Heart right ventricle (tissue), 16 donors: ENCODE measurements around the gene UQCC5. TPM values are rescaled to one million over a fixed set of nuclear protein-coding genes. Genes with fewer than 3 reads are reported as not detected.

Experiments
- ATAC-seq, 8 donors: fragments of 200-7000 bp; cut with Tn5 transposase; one replicate each; pipeline ENCODE4 v1.9.1; 2020; ENCODE audit warnings: mild to moderate bottlenecking in 8 of 8, moderate library complexity in 8 of 8, moderate number of reproducible peaks in 1 of 8
- DNase-seq, 2 donors: peaks; one replicate each; pipeline ENCODE4 v3.0.0-alpha.2; 2020
- H3K27ac ChIP-seq, 10 donors: fragments of 200-600 bp; sonication (generic) in 2 of 10; one replicate each; pipeline versions ENCODE4 v1.5.0 to v1.8.0; 2020 to 2022; ENCODE audit warnings: mild to moderate bottlenecking in 3 of 10
- H3K27me3 ChIP-seq, 7 donors: fragments of 200-600 bp; one replicate each; pipeline ENCODE4 v1.8.0; 2021 to 2022; ENCODE audit warnings: mild to moderate bottlenecking in 2 of 7
- H3K36me3 ChIP-seq, 9 donors: fragments of 200-600 bp; sonication (generic) in 1 of 9; one replicate each; pipeline versions ENCODE4 v1.5.0 to v1.8.0; 2020 to 2022; ENCODE audit warnings: mild to moderate bottlenecking in 2 of 9
- H3K4me1 ChIP-seq, 9 donors: fragments of 200-600 bp; sonication (generic) in 1 of 9; one replicate each; pipeline versions ENCODE4 v1.5.0 to v1.8.0; 2020 to 2022; ENCODE audit warnings: mild to moderate bottlenecking in 4 of 9
- H3K4me3 ChIP-seq, 10 donors: fragments of 200-600 bp; sonication (generic) in 2 of 10; one replicate each; pipeline versions ENCODE4 v1.5.0 to v1.8.0; 2020 to 2022; ENCODE audit warnings: mild to moderate bottlenecking in 7 of 10, moderate library complexity in 2 of 10
- H3K9me3 ChIP-seq, 11 donors: fragments of 200-600 bp in 10 of 11; sonication (generic) in 2 of 11; one replicate each; pipeline versions ENCODE4 v1.5.0 to v1.8.0; 2013 to 2022; ENCODE audit warnings: mild to moderate bottlenecking in 2 of 11, control low read depth in 1 of 11, moderate library complexity in 1 of 11
- CTCF ChIP-seq, 9 donors: fragments of 200-600 bp; sonication (generic) in 2 of 9; IDR thresholded peaks; one replicate each; pipeline versions ENCODE4 v1.5.0 to v1.8.0; 2021 to 2022; ENCODE audit warnings: antibody characterized with exemption in 9 of 9, mild to moderate bottlenecking in 5 of 9, moderate library complexity in 1 of 9
- WGBS, 2 donors: extraction: QIAGEN DNeasy Blood & Tissue Kit; methylation state at CpG; one replicate each; pipeline ENCODE4 v1.1.7; 2013; ENCODE audit warnings: inconsistent platforms in 1 of 2; 5-methylcytosine and 5-hydroxymethylcytosine counted together
- intact Hi-C, 10 donors: fragments of 100-400 bp; cut with DNase I; formaldehyde crosslinking; loops; one replicate each; pipeline versions ENCODE4 v1.11.1 to v1.14.2; 2022
- polyA plus RNA-seq, 2 donors: library from polyadenylated mRNA; stranded (reverse); fragments of 200-250 nt; gene quantifications; one replicate each; pipeline ENCODE4 v1.2.3, GENCODE V29; 2013
- total RNA-seq, 10 donors: library from RNA; stranded (reverse); fragmentation: NEBNext Ultra II Directional in 3 of 10; extraction: Animal tissue kit (Norgen Biotek cat#: 25700) in 3 of 10; gene quantifications; one replicate each; pipeline versions ENCODE4 v1.2.1 to v1.2.4, GENCODE V29; 2021 to 2023
- donor health status: Arrhythmogenic right ventricular cardiomyopathy.
- donor health status: ischemic (EF 13 %, LVEDD 7.1; RV severe dilation, severe dysfunction).
- donor health status: healthy with polysubstance abuse.
- donor health status: DM: no; HTN: yes; CAD: no.
- donor health status: DM: no; HTN: no; CAD: no.
- donor health status: ischemic (EF 25% LVEDD 6.9; RV normal size, moderate dysfunction).
- donor health status: ischemic (EF 25% LVEDD 5.7; RV mildly dilated, moderate dysfunction).
- donor health status: healthy.
- donor health status: DM: yes; HTN: yes; CAD: no.
- donor health status: Ischemic cardiomyopathy.
- donor health status: ischemic (EF 35%, LVEDD 5.7; RV mildly dilated, moderate dysfunction).
- donor health status: nonischemic (EF 11% LVEDD 7.7; RV severe dilation, severe dysfunction).
- donor health status: DM: yes; HTN: yes; CAD: no.
- donor health status: PGD.
- donor health status: ischemic (EF 29% LVEDD 5.4; RV normal size, mild dysfunction).
- donor health status: nonischemic (EF 23%, LVEDD 6.1; RV moderate dilation, normal function).

The UQCC5 gene
- total and polyA plus RNA-seq, 12 donors: 30.2 to 147 (median 70.3) TPM

GRCh38 chr3:52527039-52527731, 9.2 kb upstream of the UQCC5 start:
- H3K36me3 ChIP-seq: peaks cover 0 to 70% (median 19%) of the 10 kb centered on the region in 9 donors
- no peaks in the 10 kb centered on the region for H3K27me3 ChIP-seq
- WGBS, 2 donors: 91 to 95% methylated on average over 14 of the region's 14 CpGs
- H3K27ac ChIP-seq: peak overlapping the region in 7 of 10 donors; percentile 10 to 91 (median 82)
- DNase-seq: peak in 1 of 2 donors; percentile 16
- no peaks in the 10 kb centered on the region for H3K9me3 ChIP-seq
- H3K4me3 ChIP-seq: no peak overlapping the region
- intact Hi-C loops: loop anchor here in 1 of 10 donors (5.0 kb wide), 1 partner anchor 35 kb away; no protein-coding TSS in a partner anchor
- TF ChIP-seq CTCF (IDR thresholded peaks at IDR 0.05): no peak
- ATAC-seq: no peak
- H3K4me1 ChIP-seq: peaks cover 46 to 80% (median 64%) of the 10 kb centered on the region in 9 donors

DNA sequence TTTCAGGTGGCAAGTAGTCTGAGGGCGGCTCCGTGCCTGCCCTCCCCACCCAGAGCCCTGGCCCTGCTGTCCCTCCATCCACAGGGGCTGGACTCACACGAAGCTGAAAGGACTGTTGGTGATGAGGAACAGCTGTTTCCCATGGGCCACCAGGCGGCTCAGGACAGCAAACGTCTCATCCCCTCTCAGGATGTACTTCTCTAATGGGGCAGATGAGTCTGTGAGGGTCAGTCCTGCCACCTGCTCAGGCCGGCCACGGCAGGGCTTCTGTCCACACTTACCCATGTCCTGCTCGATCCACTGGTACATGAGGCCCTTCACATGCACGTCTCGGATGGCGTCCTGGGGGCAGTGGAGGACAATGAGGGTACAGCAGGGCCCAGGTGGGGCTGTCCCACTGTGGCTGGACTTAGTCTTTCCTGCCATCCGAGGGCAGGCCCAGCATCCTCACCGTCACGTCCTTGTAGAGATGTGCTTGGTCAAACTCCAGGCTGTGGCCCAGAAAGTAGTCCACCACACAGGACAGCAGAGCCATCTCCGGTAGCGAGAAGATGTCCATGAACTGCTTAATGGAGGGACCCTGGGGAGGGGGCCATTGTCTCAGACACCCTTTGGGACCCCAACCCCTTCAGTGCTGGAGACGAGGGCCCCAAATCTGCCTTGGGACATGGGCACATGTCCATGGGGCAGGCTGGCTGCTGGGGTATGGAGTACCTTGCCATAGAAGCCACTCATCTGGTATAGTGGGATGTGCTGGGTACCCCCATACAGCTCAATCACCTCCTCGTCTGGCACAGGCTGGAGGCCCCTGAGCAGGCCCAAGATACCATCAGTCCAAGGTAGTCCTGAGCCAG, 8.4 kb upstream of the UQCC5 start:
- no peak for ATAC-seq
- peaks cover 54 to 88% (median 71%) of the 10 kb centered on the region in 9 donors for H3K4me1 ChIP-seq
- H3K9me3 ChIP-seq: no peaks in the 10 kb centered on the region
- peak in 1 of 2 donors; percentile 14 for DNase-seq
- H3K27me3 ChIP-seq: no peaks in the 10 kb centered on the region
- 83 to 89% methylated on average over 18 of the region's 18 CpGs for WGBS, 2 donors
- H3K27ac ChIP-seq: peak overlapping the region in 5 of 10 donors; percentile 22 to 91 (median 77)
- no peak overlapping the region for H3K4me3 ChIP-seq
- H3K36me3 ChIP-seq: peaks cover 0 to 62% (median 19%) of the 10 kb centered on the region in 9 donors
- no peak for TF ChIP-seq CTCF (IDR thresholded peaks at IDR 0.05)
- intact Hi-C loops: loop anchor here in 1 of 10 donors (5.0 kb wide), 1 partner anchor 36 kb away; no protein-coding TSS in a partner anchor

GRCh38 chr3:52528586-52529375, 7.6 kb upstream of the UQCC5 start:
- ATAC-seq: no peak
- Histone ChIP-seq H3K4me1 (peaks cover 57 to 92% (median 75%) of the 10 kb centered on the region in 9 donors), H3K9me3 (no peaks in the 10 kb centered on the region), H3K27ac (peak overlapping the region in 8 of 10 donors; percentile 70 to 91 (median 84)), H3K4me3 (no peak overlapping the region), H3K36me3 (peaks cover 0 to 54% (median 16%) of the 10 kb centered on the region in 9 donors), H3K27me3 (no peaks in the 10 kb centered on the region)
- no peak for TF ChIP-seq CTCF (IDR thresholded peaks at IDR 0.05)
- intact Hi-C loops: loop anchor here in 1 of 10 donors (5.0 kb wide), 1 partner anchor 36 kb away; no protein-coding TSS in a partner anchor
- WGBS, 2 donors: 86 to 87% methylated on average over 25 of the region's 25 CpGs
- DNase-seq: peak in 1 of 2 donors; percentile 16
